Glomerular visceral epithelial cell (primary cell): ENCODE results near the gene FBP2.

Experiments used
- DNase-seq: peaks from one replicate; pipeline ENCODE4 v3.0.0-alpha.2; 2016; ENCODE audit errors: extremely low spot score

FBP2 gene

GRCh38 chr9:94593459-94594345 is at the start of gene FBP2:
Gene FBP2 (minus strand): TSS chr9:94593824. CDS start chr9:94593726, 98 bp downstream.
- DNase-seq: no peak

GRCh38 chr9:94643176-94643575 is 49.6 kb upstream of the FBP2 start:
- DNase-seq: no peak

GRCh38 chr9:94642501-94642900 is 48.9 kb upstream of the FBP2 start:
- no peak for DNase-seq

GRCh38 chr9:94639999-94640376 is 46.4 kb upstream of the FBP2 start:
- no peak for DNase-seq

GRCh38 chr9:94639061-94639998 is 45.7 kb upstream of the FBP2 start, which contains the start of gene FBP1:
Gene FBP1 (minus strand): TSS chr9:94639518. CDS start chr9:94639310, 208 bp downstream.
- DNase-seq: no peak

GRCh38 chr9:94638335-94639060 is 44.9 kb upstream of the FBP2 start:
- DNase-seq: no peak

GRCh38 chr9:94632737-94633136 is 39.1 kb upstream of the FBP2 start:
- DNase-seq: no peak

- no peak for DNase-seq
Measured at GRCh38 chr9:94631599-94631998, 38.0 kb upstream of the FBP2 start.

- no peak for DNase-seq
Measured at GRCh38 chr9:94630833-94631232, 37.2 kb upstream of the FBP2 start.

- DNase-seq: no peak
Measured at GRCh38 chr9:94630281-94630680, 36.7 kb upstream of the FBP2 start.

GRCh38 chr9:94627287-94627686 is 33.7 kb upstream of the FBP2 start:
- DNase-seq: no peak

- no peak for DNase-seq
Measured at GRCh38 chr9:94625835-94626234, 32.2 kb upstream of the FBP2 start.

GRCh38 chr9:94624629-94625028 is 31.0 kb upstream of the FBP2 start:
- no peak for DNase-seq

GRCh38 chr9:94623253-94623652 is 29.6 kb upstream of the FBP2 start:
- DNase-seq: peak; percentile 20

- DNase-seq: no peak
Measured at GRCh38 chr9:94622087-94622800, 28.6 kb upstream of the FBP2 start.

- DNase-seq: no peak
Measured at GRCh38 chr9:94619026-94619425, 25.4 kb upstream of the FBP2 start.

GRCh38 chr9:94613003-94613402 is 19.4 kb upstream of the FBP2 start:
- no peak for DNase-seq

GRCh38 chr9:94612071-94612470 is 18.4 kb upstream of the FBP2 start:
- no peak for DNase-seq

- DNase-seq: peak; percentile 22
Measured at GRCh38 chr9:94611638-94612068, 18.0 kb upstream of the FBP2 start.

GRCh38 chr9:94610181-94610606 is 16.6 kb upstream of the FBP2 start:
- no peak for DNase-seq

- DNase-seq: no peak
Measured at GRCh38 chr9:94607423-94607691, 13.7 kb upstream of the FBP2 start.
